B cell (primary cell): ENCODE measurements around the gene SLC2A3. TPM values are rescaled to one million over a fixed set of nuclear protein-coding genes. Genes with fewer than 3 reads are reported as not detected.

Experiments used
- ATAC-seq: fragments of 200-7000 bp; cut with Tn5 transposase; one replicate; pipeline ENCODE4 v1.10.0; 2021; ENCODE audit warnings: low read depth, mild to moderate bottlenecking, moderate number of reproducible peaks, moderate library complexity
- CTCF ChIA-PET: fragments of 350-600 bp; sonication (Branson Sonifier 250); formaldehyde crosslinking; loops from one replicate; lab custom pipeline; 2021; ENCODE audit warnings: antibody characterized with exemption, inconsistent platforms; lab: Charles Lee
- POLR2A ChIA-PET: fragments of 350-600 bp; sonication (Branson Sonifier 250); formaldehyde crosslinking; loops from one replicate; lab custom pipeline; 2021; ENCODE audit warnings: antibody characterized with exemption; lab: Charles Lee
- DNase-seq: peaks from one replicate; pipeline ENCODE4 v3.0.0; 2013
- H2AFZ ChIP-seq: 2 replicates; pipeline ENCODE4 v1.6.1; 2012; ENCODE audit warnings: mild to moderate bottlenecking, low read depth, low read length; ENCODE audit not compliant: insufficient read depth, poor library complexity, severe bottlenecking
- H3K27ac ChIP-seq, 2 donors: 1 replicate in 1 of 2; 2 replicates in 1 of 2; pipeline ENCODE4 v1.5.1; 2012 to 2013; ENCODE audit warnings: low read length in 2 of 2, mild to moderate bottlenecking in 2 of 2, moderate library complexity in 1 of 2
- H3K27me3 ChIP-seq, 4 experiments: fragments of 200-600 bp in 1 of 4; sonication (generic) in 1 of 4; replicated peaks in 1 of 4; 1 replicate in 2 of 4; 2 replicates in 2 of 4; pipeline versions ENCODE4 v1.6.1 to v1.7.0; 2013 to 2016; ENCODE audit warnings: low read length in 3 of 4, mild to moderate bottlenecking in 2 of 4, mixed read lengths in 1 of 4, moderate library complexity in 1 of 4; ENCODE audit not compliant: insufficient read depth in 4 of 4, control insufficient read depth in 3 of 4; ENCODE audit errors: control extremely low read depth in 1 of 4
- H3K36me3 ChIP-seq, 2 experiments: replicated peaks in 1 of 2; 1 replicate in 1 of 2; 2 replicates in 1 of 2; pipeline versions ENCODE4 v1.6.1 to v1.7.1; 2013; ENCODE audit warnings: low read length in 1 of 2; ENCODE audit not compliant: insufficient read depth in 2 of 2, control insufficient read depth in 1 of 2; ENCODE audit errors: control extremely low read depth in 1 of 2, extremely low read depth in 1 of 2
- H3K4me1 ChIP-seq, 2 donors: fragments of 200-600 bp in 1 of 2; sonication (generic) in 1 of 2; 1 replicate in 1 of 2; 2 replicates in 1 of 2; pipeline versions ENCODE4 v1.5.1 to v1.6.1; 2013 to 2017; ENCODE audit warnings: low read length in 2 of 2; ENCODE audit not compliant: control insufficient read depth in 2 of 2, insufficient read depth in 2 of 2
- H3K4me2 ChIP-seq: replicated peaks from 2 replicates; pipeline ENCODE3; 2012; ENCODE audit warnings: mild to moderate bottlenecking, low read depth, low read length; ENCODE audit not compliant: poor library complexity, severe bottlenecking
- H3K4me3 ChIP-seq, 5 experiments: fragments of 200-600 bp in 1 of 5; sonication (generic) in 1 of 5; 1 replicate in 3 of 5; 2 replicates in 2 of 5; pipeline versions ENCODE4 v1.5.1 to v1.7.0; 2011 to 2016; ENCODE audit warnings: low read length in 4 of 5, mild to moderate bottlenecking in 4 of 5, low read depth in 2 of 5, control low read depth in 1 of 5, moderate library complexity in 1 of 5; ENCODE audit not compliant: insufficient read depth in 1 of 5; ENCODE audit errors: control extremely low read depth in 1 of 5, extremely low read depth in 1 of 5
- H3K79me2 ChIP-seq: fragments of 200-600 bp; sonication (generic); one replicate; pipeline ENCODE4 v1.6.0; 2016; ENCODE audit warnings: low read length; ENCODE audit not compliant: control insufficient read depth, insufficient read depth
- H3K9ac ChIP-seq: fragments of 200-600 bp; sonication (generic); 2 replicates; pipeline ENCODE4 v1.6.1; 2017; ENCODE audit warnings: mild to moderate bottlenecking, low read length, moderate library complexity
- H3K9me3 ChIP-seq, 3 donors: one replicate each; pipeline versions ENCODE4 v1.6.1 to v1.7.1; 2013; ENCODE audit warnings: low read length in 2 of 3; ENCODE audit not compliant: control insufficient read depth in 2 of 3, insufficient read depth in 1 of 3; ENCODE audit errors: control extremely low read depth in 1 of 3
- H4K20me1 ChIP-seq: 2 replicates; pipeline ENCODE4 v1.6.0; 2012; ENCODE audit warnings: mild to moderate bottlenecking, low read length; ENCODE audit not compliant: insufficient read depth, control insufficient read depth, poor library complexity, severe bottlenecking
- H3K27ac Mint-ChIP-seq: one replicate; pipeline ENCODE4 v1.8.0; 2021; ENCODE audit warnings: mixed read lengths
- H3K27me3 Mint-ChIP-seq: one replicate; pipeline ENCODE4 v1.8.0; 2021; ENCODE audit warnings: mixed read lengths
- H3K4me1 Mint-ChIP-seq: one replicate; pipeline ENCODE4 v1.8.0; 2021; ENCODE audit warnings: mixed read lengths
- H3K4me3 Mint-ChIP-seq: one replicate; pipeline ENCODE4 v1.8.0; 2021; ENCODE audit warnings: mixed read lengths
- H3K9me3 Mint-ChIP-seq: one replicate; pipeline ENCODE4 v1.8.0; 2022; ENCODE audit warnings: mixed read lengths; ENCODE audit not compliant: insufficient read depth
- EZH2 ChIP-seq: IDR thresholded peaks from 2 replicates; pipeline ENCODE4 v1.6.1; 2012; ENCODE audit warnings: borderline replicate concordance, low read depth, mild to moderate bottlenecking, moderate library complexity, low read length; ENCODE audit not compliant: insufficient read depth, poor library complexity, severe bottlenecking
- WGBS: methylation state at CpG from one replicate; pipeline ENCODE4 v1.1.5; 2013; ENCODE audit warnings: missing lambda C conversion rate; ENCODE audit not compliant: insufficient coverage; 5-methylcytosine and 5-hydroxymethylcytosine counted together
- intact Hi-C: fragments of 100-400 bp; cut with micrococcal nuclease; formaldehyde crosslinking; loops from one replicate; pipeline ENCODE4 v1.10.0; 2022
- polyA plus RNA-seq: library from polyadenylated mRNA; depleted of rRNA; stranded (reverse); fragments of >200 nt; gene quantifications from 2 replicates; pipeline ENCODE4 v1.2.3, GENCODE V29; 2012
- total RNA-seq, 2 donors: library from RNA; stranded (reverse); fragments of 120-200 nt in 1 of 2; gene quantifications; 1 replicate in 1 of 2; 2 replicates in 1 of 2; pipeline versions ENCODE4 v1.2.3 to v1.2.4, GENCODE V29; 2013 to 2022
- TF ChIP-seq, protein P1 (sequence below): fragments of 200-600 bp; IDR thresholded peaks from one replicate; pipeline ENCODE4 v1.8.0; 2022; ENCODE audit warnings: antibody characterized with exemption, mild to moderate bottlenecking

The SLC2A3 gene
- total and polyA plus RNA-seq, 2 donors (not counting 1 experiment from before 2014, with no cell fraction given) = 215 to 284 TPM

DNA sequence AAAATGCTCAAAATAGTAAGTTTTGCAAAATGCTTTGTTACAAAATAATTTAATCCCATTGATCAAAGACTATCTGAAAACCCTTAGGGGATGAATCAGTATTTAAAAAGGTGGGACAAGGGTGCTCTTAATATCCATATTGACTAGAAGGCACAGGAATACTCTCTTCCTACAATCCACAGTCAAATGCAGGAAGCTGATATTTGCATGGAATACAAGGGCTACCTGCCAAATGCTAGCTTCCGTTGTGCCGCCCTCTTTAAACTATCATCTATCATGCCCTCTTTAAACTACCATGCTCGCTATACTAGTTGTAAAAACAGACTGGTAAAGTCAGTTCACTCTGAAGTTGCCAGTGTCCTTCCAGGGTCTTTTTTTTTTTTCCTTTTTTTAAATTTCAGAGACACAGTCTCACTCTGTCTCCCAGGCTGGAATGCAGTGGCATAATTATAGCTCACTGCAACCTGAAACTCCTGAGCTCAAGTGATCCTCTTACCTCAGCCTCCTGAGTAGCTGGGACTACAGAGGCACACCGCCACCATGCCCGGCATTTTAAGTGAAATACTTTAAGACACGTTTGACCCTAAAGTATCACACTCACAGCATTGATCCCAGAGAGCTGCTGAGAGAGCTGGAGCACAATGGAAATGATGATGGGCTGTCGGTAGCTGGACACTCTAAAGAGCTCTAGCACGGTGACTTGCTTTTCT, 6.7 kb downstream of the SLC2A3 start:
- H3K36me3 ChIP-seq = peaks cover 9 to 92% of the 10 kb centered on the region in 2 experiments
- Mint-ChIP-seq H3K27ac (no peak overlapping the region), H3K9me3 (no peaks in the 10 kb centered on the region), H3K27me3 (no peaks in the 10 kb centered on the region), H3K4me1 (peaks cover 9% of the 10 kb centered on the region), H3K4me3 (no peak overlapping the region)
- TF ChIP-seq EZH2 = no peak
- TF ChIP-seq, protein P1, sequence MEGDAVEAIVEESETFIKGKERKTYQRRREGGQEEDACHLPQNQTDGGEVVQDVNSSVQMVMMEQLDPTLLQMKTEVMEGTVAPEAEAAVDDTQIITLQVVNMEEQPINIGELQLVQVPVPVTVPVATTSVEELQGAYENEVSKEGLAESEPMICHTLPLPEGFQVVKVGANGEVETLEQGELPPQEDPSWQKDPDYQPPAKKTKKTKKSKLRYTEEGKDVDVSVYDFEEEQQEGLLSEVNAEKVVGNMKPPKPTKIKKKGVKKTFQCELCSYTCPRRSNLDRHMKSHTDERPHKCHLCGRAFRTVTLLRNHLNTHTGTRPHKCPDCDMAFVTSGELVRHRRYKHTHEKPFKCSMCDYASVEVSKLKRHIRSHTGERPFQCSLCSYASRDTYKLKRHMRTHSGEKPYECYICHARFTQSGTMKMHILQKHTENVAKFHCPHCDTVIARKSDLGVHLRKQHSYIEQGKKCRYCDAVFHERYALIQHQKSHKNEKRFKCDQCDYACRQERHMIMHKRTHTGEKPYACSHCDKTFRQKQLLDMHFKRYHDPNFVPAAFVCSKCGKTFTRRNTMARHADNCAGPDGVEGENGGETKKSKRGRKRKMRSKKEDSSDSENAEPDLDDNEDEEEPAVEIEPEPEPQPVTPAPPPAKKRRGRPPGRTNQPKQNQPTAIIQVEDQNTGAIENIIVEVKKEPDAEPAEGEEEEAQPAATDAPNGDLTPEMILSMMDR = no peak
- no peak overlapping the region for H2AFZ ChIP-seq
- H3K79me2 ChIP-seq = peaks cover 51% of the 10 kb centered on the region
- 100% methylated on average over 2 of the region's 8 CpGs for WGBS
- intact Hi-C loops = no loop called here
- ATAC-seq (no peak), DNase-seq (no peak)
- H3K9ac ChIP-seq = no peak overlapping the region
- peaks cover 12 to 17% of the 10 kb centered on the region in 2 donors for H3K4me1 ChIP-seq
- no peak overlapping the region for H3K27ac ChIP-seq
- POLR2A ChIA-PET = interaction anchor here (0.7 kb wide), 1 partner anchor 1770 kb away, joined by 4 read pairs; no protein-coding TSS in a partner anchor
- CTCF ChIA-PET = interaction anchor here (0.9 to 1.2 kb wide), 4 partner anchors 14 to 32 kb away, joined by 3 to 5 read pairs (median 4); no protein-coding TSS in a partner anchor
- H3K4me2 ChIP-seq = no peak overlapping the region
- H3K4me3 ChIP-seq = no peak overlapping the region
- H4K20me1 ChIP-seq = peaks cover 50% of the 10 kb centered on the region
- no peaks in the 10 kb centered on the region for H3K27me3 ChIP-seq
- H3K9me3 ChIP-seq = no peaks in the 10 kb centered on the region

GRCh38 chr12:7927470-7927869, 8.5 kb downstream of the SLC2A3 start:
- POLR2A ChIA-PET = interaction anchor here (0.6 kb wide), 1 partner anchor 46 kb away, joined by 3 read pairs; no protein-coding TSS in a partner anchor
- no peak overlapping the region for H3K9ac ChIP-seq
- DNase-seq (no peak), ATAC-seq (no peak)
- H3K4me3 ChIP-seq = no peak overlapping the region
- H3K27ac ChIP-seq = no peak overlapping the region
- no CpG with 5 or more reads among the region's 4 CpGs for WGBS
- TF ChIP-seq, protein P1 = no peak
- no peak for TF ChIP-seq EZH2
- intact Hi-C loops = no loop called here
- CTCF ChIA-PET = no interaction called here
- no peak overlapping the region for H3K4me2 ChIP-seq
- peaks cover 7 to 95% of the 10 kb centered on the region in 2 experiments for H3K36me3 ChIP-seq
- Mint-ChIP-seq H3K27ac (no peak overlapping the region), H3K27me3 (no peaks in the 10 kb centered on the region), H3K9me3 (no peaks in the 10 kb centered on the region), H3K4me1 (peaks cover 9% of the 10 kb centered on the region), H3K4me3 (no peak overlapping the region)
- H3K27me3 ChIP-seq = no peaks in the 10 kb centered on the region
- H3K4me1 ChIP-seq = no peaks in the 10 kb centered on the region
- peaks cover 33% of the 10 kb centered on the region for H3K79me2 ChIP-seq
- H4K20me1 ChIP-seq = peaks cover 53% of the 10 kb centered on the region
- no peak overlapping the region for H2AFZ ChIP-seq
- no peaks in the 10 kb centered on the region for H3K9me3 ChIP-seq
